K562 (cell line): ENCODE measurements around the gene FANCI. TPM values are rescaled to one million over a fixed set of nuclear protein-coding genes. Genes with fewer than 3 reads are reported as not detected.

Experiments
- ATAC-seq: fragments of 200-7000 bp; cut with Tn5 transposase; 3 replicates; pipeline ENCODE4 v1.9.1; 2020; ENCODE audit warnings: moderate library complexity
- BruUV-seq: library from RNA; stranded (reverse); fragments of 400-500 nt; replicated peaks from 2 replicates; lab custom pipeline; 2021; lab: Mats Ljungman, UMichigan
- CTCF ChIA-PET: fragments of 300-600 bp; formaldehyde crosslinking; extraction: SDS; loops from one replicate; lab custom pipeline; 2021; ENCODE audit warnings: low intra/inter-chr PET ratio; lab: Yijun Ruan, JAX
- POLR2A ChIA-PET: fragments of 300-600, 350-650 bp; sonication (Branson Sonifier 250); formaldehyde crosslinking; extraction: SDS; loops from one replicate; lab custom pipeline; 2021; ENCODE audit warnings: antibody characterized with exemption, inconsistent platforms; lab: Yijun Ruan, JAX
- DNase-seq, 4 experiments: peaks; one replicate each; pipeline versions ENCODE4 v3.0.0 to v3.0.0-alpha.2; 2011 to 2018; ENCODE audit warnings: low spot score in 3 of 4, mixed read lengths in 3 of 4; ENCODE audit errors: extremely low read depth in 1 of 4
- FAIRE-seq: peaks from 2 replicates; lab custom pipeline; 2011; peaks lifted over from hg19 to GRCh38; lab: Jason Lieb, UNC
- H2AFZ ChIP-seq: 2 replicates; pipeline ENCODE4 v1.6.0; 2011; ENCODE audit warnings: low read depth, low read length, control low read depth, inconsistent platforms
- H3K27ac ChIP-seq: fragments of 200-600 bp; 3 replicates; pipeline ENCODE4 v1.8.0; 2011; ENCODE audit warnings: low read depth, mild to moderate bottlenecking, control low read depth, inconsistent platforms, low read length, moderate library complexity, mixed read lengths; ENCODE audit errors: extremely low read depth
- H3K27me3 ChIP-seq, 2 experiments: fragments of 300-600 bp in 1 of 2; 2 replicates in 1 of 2; 3 replicates in 1 of 2; pipeline versions ENCODE4 v1.6.0 to v1.8.0; 2011; ENCODE audit warnings: inconsistent platforms in 2 of 2, low read length in 2 of 2, mild to moderate bottlenecking in 1 of 2, mixed read lengths in 1 of 2, moderate library complexity in 1 of 2; ENCODE audit not compliant: control insufficient read depth in 2 of 2, insufficient read depth in 2 of 2
- H3K36me3 ChIP-seq: fragments of 300-600 bp; 3 replicates; pipeline ENCODE4 v1.8.0; 2011; ENCODE audit warnings: mild to moderate bottlenecking, low read length, inconsistent platforms; ENCODE audit not compliant: control insufficient read depth, insufficient read depth
- H3K4me1 ChIP-seq, 2 experiments: fragments of 200-600 bp in 1 of 2; replicated peaks in 1 of 2; 2 replicates in 1 of 2; 3 replicates in 1 of 2; pipeline versions ENCODE4 v1.5.1 to v1.8.0; 2011; ENCODE audit warnings: inconsistent platforms in 2 of 2, low read length in 2 of 2, mild to moderate bottlenecking in 1 of 2, mixed read lengths in 1 of 2, moderate library complexity in 1 of 2; ENCODE audit not compliant: control insufficient read depth in 2 of 2, insufficient read depth in 2 of 2
- H3K4me2 ChIP-seq: 2 replicates; pipeline ENCODE4 v1.6.1; 2011; ENCODE audit warnings: low read length, control low read depth, inconsistent platforms, mixed read lengths; ENCODE audit not compliant: insufficient read depth
- H3K4me3 ChIP-seq: fragments of 200-600 bp; sonication (generic), shearing (Covaris generic); 2 replicates; pipeline ENCODE4 v1.5.1; 2016; ENCODE audit warnings: control low read depth, inconsistent platforms
- H3K79me2 ChIP-seq: fragments of 200-600 bp; 3 replicates; pipeline ENCODE4 v1.8.0; 2011; ENCODE audit warnings: low read length, inconsistent platforms; ENCODE audit not compliant: control insufficient read depth, insufficient read depth
- H3K9ac ChIP-seq, 2 experiments: 2 replicates each; pipeline versions ENCODE4 v1.6.0 to v1.6.1; 2011; ENCODE audit warnings: low read depth in 2 of 2, low read length in 2 of 2, control low read depth in 1 of 2, inconsistent platforms in 1 of 2, mild to moderate bottlenecking in 1 of 2, mixed read lengths in 1 of 2; ENCODE audit not compliant: insufficient read depth in 1 of 2
- H3K9me1 ChIP-seq: one replicate; pipeline ENCODE4 v1.6.0; 2011; ENCODE audit warnings: inconsistent platforms, mild to moderate bottlenecking, low read length, moderate library complexity; ENCODE audit not compliant: control insufficient read depth, insufficient read depth
- H3K9me3 ChIP-seq: replicated peaks from 2 replicates; pipeline ENCODE4 v1.5.1; 2011; ENCODE audit warnings: low read depth, low read length, inconsistent platforms; ENCODE audit not compliant: control insufficient read depth, insufficient read depth
- H4K20me1 ChIP-seq: replicated peaks from 2 replicates; pipeline ENCODE4 v1.6.1; 2011; ENCODE audit warnings: low read length, inconsistent platforms, mixed read lengths; ENCODE audit not compliant: control insufficient read depth, insufficient read depth
- FOXP1 ChIP-seq: sonication (generic); formaldehyde crosslinking; IDR thresholded peaks from 2 replicates; pipeline ENCODE4 v1.8.0; 2022; ENCODE audit warnings: mild to moderate bottlenecking, missing genetic modification reagents
- GATAD2A ChIP-seq: fragments of 450-650 bp; IDR thresholded peaks from 2 replicates; pipeline ENCODE4 v1.6.1; 2017
- HOMEZ ChIP-seq: fragments of 250-450 bp; sonication (Bioruptor Pico); IDR thresholded peaks from 2 replicates; pipeline ENCODE4 v1.4.0; 2020; ENCODE audit warnings: mild to moderate bottlenecking, moderate library complexity
- HOXB6 ChIP-seq: fragments of 250-450 bp; sonication (Bioruptor Pico); IDR thresholded peaks from 2 replicates; pipeline ENCODE4 v1.5.1; 2022; ENCODE audit warnings: mild to moderate bottlenecking, borderline replicate concordance
- IRF1 ChIP-seq: sonication (generic); formaldehyde crosslinking; IDR thresholded peaks from 2 replicates; pipeline ENCODE4 v1.8.0; 2022; ENCODE audit warnings: missing genetic modification reagents, mild to moderate bottlenecking, borderline replicate concordance
- LCOR ChIP-seq: sonication (generic); formaldehyde crosslinking; IDR thresholded peaks from 2 replicates; pipeline ENCODE4 v1.8.0; 2022; ENCODE audit warnings: mild to moderate bottlenecking, missing genetic modification reagents
- NUFIP1 ChIP-seq: fragments of 450-650 bp; IDR thresholded peaks from 2 replicates; pipeline ENCODE4 v1.6.1; 2018; ENCODE audit not compliant: partially characterized antibody
- PREB ChIP-seq: sonication (generic); formaldehyde crosslinking; IDR thresholded peaks from 2 replicates; pipeline ENCODE4 v1.8.1; 2023; ENCODE audit warnings: mild to moderate bottlenecking, missing genetic modification reagents
- RFX5 ChIP-seq: IDR thresholded peaks from 2 replicates; pipeline ENCODE4 v1.6.1; 2011; ENCODE audit warnings: low read depth, mild to moderate bottlenecking, improper control_type of control experiment, low read length
- RFX7 ChIP-seq: fragments of 250-450 bp; sonication (Bioruptor Pico); IDR thresholded peaks from 2 replicates; pipeline ENCODE4 v1.5.1; 2021; ENCODE audit warnings: mild to moderate bottlenecking
- SMAD1 ChIP-seq: fragments of 150-350 bp; IDR thresholded peaks from 2 replicates; pipeline ENCODE4 v1.6.1; 2014; ENCODE audit warnings: low read length, low read depth; ENCODE audit not compliant: partially characterized antibody
- THAP12 ChIP-seq: fragments of 250-450 bp; sonication (Bioruptor Pico); IDR thresholded peaks from 2 replicates; pipeline ENCODE4 v1.9.0; 2021; ENCODE audit warnings: mild to moderate bottlenecking, inconsistent platforms
- ZNF124 ChIP-seq: sonication (generic); formaldehyde crosslinking; IDR thresholded peaks from 2 replicates; pipeline ENCODE4 v1.8.1; 2022; ENCODE audit warnings: missing genetic modification reagents
- ZNF143 ChIP-seq: sonication (generic); formaldehyde crosslinking; IDR thresholded peaks from 2 replicates; pipeline ENCODE4 v1.9.0; 2022; ENCODE audit warnings: mild to moderate bottlenecking, missing genetic modification reagents
- ZNF511 ChIP-seq: sonication (generic); formaldehyde crosslinking; IDR thresholded peaks from 2 replicates; pipeline ENCODE4 v1.8.0; 2022; ENCODE audit warnings: mild to moderate bottlenecking, missing genetic modification reagents
- WGBS: fragments of 100-300 bp; shearing (Covaris generic); methylation state at CpG from one replicate; pipeline ENCODE4 v1.1.6; 2016; ENCODE audit warnings: low coverage, mixed read lengths; ENCODE audit not compliant: insufficient coverage; ENCODE audit errors: missing lambda C conversion rate; 5-methylcytosine and 5-hydroxymethylcytosine counted together
- in situ Hi-C: fragments of 300-500 bp; cut with MboI; formaldehyde crosslinking; loops from 4 replicates; pipeline ENCODE4 v1.15.0; 2018; ENCODE audit warnings: inconsistent platforms, mixed read lengths
- intact Hi-C: fragments of 100-400 bp; cut with micrococcal nuclease; formaldehyde crosslinking; loops from 2 replicates; pipeline ENCODE4 v1.14.2; 2022
- polyA plus RNA-seq, 8 experiments: library from polyadenylated mRNA; depleted of rRNA in 4 of 8; stranded (reverse) in 5 of 8; unstranded in 3 of 8; fragments of >200 nt; fragmentation: Nextera tagmentation in 2 of 8; fragmentation: Illumina TruSeq in 1 of 8; extraction: Ambion mirVana in 2 of 8; extraction: Trizol in 1 of 8; gene quantifications; 2 replicates each; pipeline versions ENCODE4 v1.2.1 to v1.2.3, GENCODE V29; 2011 to 2014; ENCODE audit warnings: inconsistent platforms in 1 of 8, missing spikeins in 1 of 8
- total RNA-seq, 7 experiments: library from RNA; depleted of rRNA in 6 of 7; stranded (reverse); fragments of >200 nt in 6 of 7; fragmentation: Illumina TruSeq in 2 of 7; extraction: Trizol in 2 of 7; gene quantifications; 2 replicates each; pipeline versions ENCODE4 v1.2.1 to v1.2.3, GENCODE V29; 2011 to 2021; ENCODE audit warnings: low replicate concordance in 1 of 7

The FANCI gene
- total and polyA plus RNA-seq, 9 of the 15 experiments (the other 6 are each of a cell fraction or from before 2014, with no cell fraction given): 72.1 to 165 (median 131) TPM

- 4% methylated on average over 30 of the region's 41 CpGs for WGBS
- peak; percentile 71 to 86 (median 83) for DNase-seq
- in situ Hi-C loops (loop anchor here (5.0 kb wide), 1 partner anchor 46 kb away; no protein-coding TSS in a partner anchor), intact Hi-C loops (no loop called here)
- no peaks in the 10 kb centered on the region for H3K9me1 ChIP-seq
- H3K4me1 ChIP-seq: peaks cover 0 to 41% of the 10 kb centered on the region in 2 experiments; a peak in 2 of 5 replicates
- no peak overlapping the region for H3K27ac ChIP-seq
- H4K20me1 ChIP-seq: peaks cover 25% of the 10 kb centered on the region
- H3K9ac ChIP-seq: no peak overlapping the region
- H3K79me2 ChIP-seq: no peaks in the 10 kb centered on the region
- peak; percentile 74 for ATAC-seq
- no TSS peak for BruUV-seq
- POLR2A ChIA-PET: interaction anchor here (0.6 kb wide), 1 partner anchor 14 kb away, joined by 3 read pairs; no protein-coding TSS in a partner anchor
- no peaks in the 10 kb centered on the region for H3K36me3 ChIP-seq
- CTCF ChIA-PET: interaction anchor here (0.6 to 1.7 kb wide), 5 partner anchors 27 to 483 kb away, joined by 3 to 7 read pairs (median 3); no protein-coding TSS in a partner anchor
- H2AFZ ChIP-seq: no peak overlapping the region
- no peak overlapping the region for H3K4me2 ChIP-seq
- no peaks in the 10 kb centered on the region for H3K9me3 ChIP-seq
- FAIRE-seq: peak; percentile 48
- peaks cover 61 to 93% of the 10 kb centered on the region in 2 experiments for H3K27me3 ChIP-seq
- no peak overlapping the region for H3K4me3 ChIP-seq
- TF ChIP-seq ZNF124 (CRISPR knock-in tag) (no peak), ZNF511 (CRISPR knock-in tag) (peak; percentile 89), NUFIP1 (no peak), THAP12 (CRISPR knock-in tag) (no peak), HOMEZ (CRISPR knock-in tag) (no peak), ZNF143 (peak; percentile 54; the same call in 1 of the 2 replicates), IRF1 (CRISPR knock-in tag) (peak; percentile 63; the same call in 1 of the 2 replicates), FOXP1 (CRISPR knock-in tag) (peak; percentile 88), RFX5 (no peak), SMAD1 (no peak), HOXB6 (CRISPR knock-in tag) (no peak), RFX7 (CRISPR knock-in tag) (no peak), LCOR (CRISPR knock-in tag) (0 out of 2 replicates have a peak, but pooled peaks have one; percentile 8), GATAD2A (no peak), PREB (CRISPR knock-in tag) (no peak)
Measured at GRCh38 chr15:89361451-89362202, 117.8 kb downstream of the FANCI start.
